Left ventricle myocardium inferior (tissue), 1 donor: Measurements from ENCODE around the gene PALM3. TPM values are rescaled to one million over a fixed set of nuclear protein-coding genes. Genes with fewer than 3 reads are reported as not detected.

Source experiments
- DNase-seq: peaks from one replicate; pipeline ENCODE4 v3.0.0-alpha.2; 2020
- H3K27ac ChIP-seq: fragments of 200-600 bp; replicated peaks from 2 replicates; pipeline ENCODE4 v1.8.0; 2021
- H3K27me3 ChIP-seq: fragments of 200-600 bp; 2 replicates; pipeline ENCODE4 v1.8.0; 2021; ENCODE audit warnings: low read depth
- H3K36me3 ChIP-seq: fragments of 200-600 bp; 2 replicates; pipeline ENCODE4 v1.8.0; 2021
- H3K4me1 ChIP-seq: fragments of 200-600 bp; 2 replicates; pipeline ENCODE4 v1.8.0; 2021
- H3K4me3 ChIP-seq: fragments of 200-600 bp; 2 replicates; pipeline ENCODE4 v1.8.0; 2021; ENCODE audit warnings: mild to moderate bottlenecking, moderate library complexity
- H3K9me3 ChIP-seq: fragments of 200-600 bp; replicated peaks from 2 replicates; pipeline ENCODE4 v1.8.0; 2021
- CTCF ChIP-seq: fragments of 200-600 bp; IDR thresholded peaks from 2 replicates; pipeline ENCODE4 v1.8.0; 2021; ENCODE audit warnings: antibody characterized with exemption, mild to moderate bottlenecking, borderline replicate concordance
- intact Hi-C: fragments of 100-400 bp; cut with micrococcal nuclease; formaldehyde crosslinking; loops from one replicate; pipeline ENCODE4 v1.11.0; 2022
- total RNA-seq: library from RNA; stranded (reverse); fragmentation: NEBNext Ultra II Directional; extraction: Animal tissue kit (Norgen Biotek cat#: 25700); gene quantifications from one replicate; pipeline ENCODE4 v1.2.1, GENCODE V29; 2021
- donor health status: DM: no; HTN: yes; CAD: no; lungs with severe emphysema.

Gene PALM3
- total RNA-seq, 1 donor from 2014 or later = 0.38 TPM

GRCh38 chr19:14056069-14056666, 5.7 kb downstream of the PALM3 start:
- Histone ChIP-seq H3K4me3 (no peak overlapping the region), H3K9me3 (peaks cover 10% of the 10 kb centered on the region), H3K36me3 (peaks cover 2% of the 10 kb centered on the region), H3K4me1 (peaks cover 18% of the 10 kb centered on the region), H3K27me3 (peaks cover 47% of the 10 kb centered on the region), H3K27ac (no peak overlapping the region)
- no peak for DNase-seq
- intact Hi-C loops = no loop called here
- no peak for TF ChIP-seq CTCF

- H3K27me3 ChIP-seq = peaks cover 40% of the 10 kb centered on the region
- DNase-seq = no peak
- intact Hi-C loops = no loop called here
- H3K9me3 ChIP-seq = peaks cover 10% of the 10 kb centered on the region
- no peak for TF ChIP-seq CTCF
- peaks cover 10% of the 10 kb centered on the region for H3K36me3 ChIP-seq
- H3K4me3 ChIP-seq = no peak overlapping the region
- H3K4me1 ChIP-seq = peaks cover 18% of the 10 kb centered on the region
- H3K27ac ChIP-seq = no peak overlapping the region
Observed at GRCh38 chr19:14055396-14055795, 6.5 kb downstream of the PALM3 start.

- H3K27ac ChIP-seq = no peak overlapping the region
- intact Hi-C loops = no loop called here
- no peak for TF ChIP-seq CTCF
Observed at GRCh38 chr19:14054721-14055120, 7.2 kb downstream of the PALM3 start.

GRCh38 chr19:14054099-14054498, 7.8 kb downstream of the PALM3 start:
- intact Hi-C loops = no loop called here
- no peak overlapping the region for H3K27ac ChIP-seq
- H3K9me3 ChIP-seq = peaks cover 10% of the 10 kb centered on the region
- peaks cover 27% of the 10 kb centered on the region for H3K27me3 ChIP-seq
- no peak overlapping the region for H3K4me3 ChIP-seq
- H3K4me1 ChIP-seq = peaks cover 18% of the 10 kb centered on the region
- TF ChIP-seq CTCF = no peak
- peaks cover 10% of the 10 kb centered on the region for H3K36me3 ChIP-seq
- no peak for DNase-seq

More at GRCh38 chr19:14054721-14055120, 7.2 kb downstream of the PALM3 start:
- Histone ChIP-seq H3K4me3 (no peak overlapping the region), H3K4me1 (peaks cover 18% of the 10 kb centered on the region), H3K27me3 (peaks cover 33% of the 10 kb centered on the region), H3K36me3 (peaks cover 10% of the 10 kb centered on the region), H3K9me3 (peaks cover 10% of the 10 kb centered on the region)
- no peak for DNase-seq

GRCh38 chr19:14053500-14053899, 8.4 kb downstream of the PALM3 start:
- H3K9me3 ChIP-seq = peaks cover 10% of the 10 kb centered on the region
- H3K4me1 ChIP-seq = peaks cover 12% of the 10 kb centered on the region
- intact Hi-C loops = no loop called here
- H3K27ac ChIP-seq = no peak overlapping the region
- no peak for DNase-seq
- peaks cover 21% of the 10 kb centered on the region for H3K27me3 ChIP-seq
- H3K4me3 ChIP-seq = no peak overlapping the region
- peaks cover 10% of the 10 kb centered on the region for H3K36me3 ChIP-seq
- no peak for TF ChIP-seq CTCF

GRCh38 chr19:14053032-14053431, 8.8 kb downstream of the PALM3 start:
- Histone ChIP-seq H3K36me3 (peaks cover 10% of the 10 kb centered on the region), H3K4me1 (peaks cover 9% of the 10 kb centered on the region), H3K27me3 (peaks cover 16% of the 10 kb centered on the region), H3K9me3 (peaks cover 10% of the 10 kb centered on the region), H3K27ac (no peak overlapping the region), H3K4me3 (no peak overlapping the region)
- intact Hi-C loops = no loop called here
- DNase-seq = no peak
- TF ChIP-seq CTCF = no peak
